IMR-90 (cell line): Measurements from ENCODE around the gene BDH1. TPM values are rescaled to one million over a fixed set of nuclear protein-coding genes. Genes with fewer than 3 reads are reported as not detected.

Experiments
- ATAC-seq: fragments of 200-7000 bp; cut with Tn5 transposase; 2 replicates; pipeline ENCODE4 v1.9.1; 2020; ENCODE audit warnings: low read depth, mild to moderate bottlenecking, moderate library complexity
- BruUV-seq: library from RNA; stranded (reverse); fragments of 400-500 nt; replicated peaks from 2 replicates; lab custom pipeline; 2021; lab: Mats Ljungman, UMichigan
- CTCF ChIA-PET: fragments of 300-600 bp; formaldehyde crosslinking; extraction: SDS; loops from one replicate; lab custom pipeline; 2021; ENCODE audit warnings: antibody characterized with exemption; lab: Yijun Ruan, JAX
- POLR2A ChIA-PET: fragments of 300-600 bp; sonication (Branson Sonifier 250); formaldehyde crosslinking; loops from one replicate; lab custom pipeline; 2022; ENCODE audit warnings: antibody characterized with exemption; ENCODE audit not compliant: unreplicated experiment; lab: Charles Lee
- DNase-seq: peaks from one replicate; pipeline ENCODE4 v3.0.0; 2013
- H2AFZ ChIP-seq: replicated peaks from 2 replicates; pipeline ENCODE3; 2013; ENCODE audit warnings: low read length, mild to moderate bottlenecking; ENCODE audit not compliant: poor library complexity
- H2AK5ac ChIP-seq: 2 replicates; pipeline ENCODE4 v1.6.1; 2013; ENCODE audit warnings: low read depth, low read length, inconsistent platforms
- H2AK9ac ChIP-seq: replicated peaks from 2 replicates; pipeline ENCODE3; 2013; ENCODE audit warnings: mild to moderate bottlenecking, low read depth, low read length, moderate library complexity; ENCODE audit not compliant: poor library complexity
- H2BK120ac ChIP-seq: 2 replicates; pipeline ENCODE4 v1.6.1; 2013; ENCODE audit warnings: low read depth, low read length, inconsistent platforms
- H2BK15ac ChIP-seq: 3 replicates; pipeline ENCODE4 v1.6.1; 2013; ENCODE audit warnings: low read depth, low read length, inconsistent platforms
- H2BK20ac ChIP-seq: 2 replicates; pipeline ENCODE4 v1.6.1; 2013; ENCODE audit warnings: low read depth, mild to moderate bottlenecking, inconsistent platforms, low read length, moderate library complexity
- H2BK5ac ChIP-seq: 2 replicates; pipeline ENCODE4 v1.6.1; 2013; ENCODE audit warnings: mild to moderate bottlenecking, low read depth, low read length, inconsistent platforms; ENCODE audit not compliant: poor library complexity, severe bottlenecking
- H3K14ac ChIP-seq: replicated peaks from 2 replicates; pipeline ENCODE4 v1.6.1; 2013; ENCODE audit warnings: low read depth, low read length, inconsistent platforms
- H3K18ac ChIP-seq: 2 replicates; pipeline ENCODE4 v1.6.1; 2013; ENCODE audit warnings: low read depth, low read length, control low read depth
- H3K23ac ChIP-seq: 2 replicates; pipeline ENCODE4 v1.6.1; 2013; ENCODE audit warnings: low read depth, low read length, inconsistent platforms
- H3K27ac ChIP-seq: 2 replicates; pipeline ENCODE4 v1.5.1; 2013; ENCODE audit warnings: mild to moderate bottlenecking, control low read depth, low read length; ENCODE audit not compliant: insufficient read depth
- H3K27me3 ChIP-seq: 2 replicates; pipeline ENCODE4 v1.6.1; 2013; ENCODE audit warnings: low read length; ENCODE audit not compliant: control insufficient read depth, insufficient read depth
- H3K36me3 ChIP-seq: 2 replicates; pipeline ENCODE4 v1.6.1; 2013; ENCODE audit warnings: low read length, mixed read lengths; ENCODE audit not compliant: control insufficient read depth, insufficient read depth
- H3K4ac ChIP-seq: 2 replicates; pipeline ENCODE4 v1.6.1; 2013; ENCODE audit warnings: low read depth, low read length, inconsistent platforms
- H3K4me1 ChIP-seq: 2 replicates; pipeline ENCODE4 v1.6.1; 2013; ENCODE audit warnings: low read length, mixed read lengths; ENCODE audit not compliant: control insufficient read depth, insufficient read depth
- H3K4me2 ChIP-seq: 2 replicates; pipeline ENCODE4 v1.6.1; 2013; ENCODE audit warnings: low read depth, mild to moderate bottlenecking, control low read depth, low read length, moderate library complexity
- H3K4me3 ChIP-seq: 2 replicates; pipeline ENCODE4 v1.5.1; 2013; ENCODE audit warnings: low read depth, mild to moderate bottlenecking, control low read depth, low read length, moderate library complexity; ENCODE audit not compliant: insufficient read depth
- H3K56ac ChIP-seq: 2 replicates; pipeline ENCODE4 v1.6.1; 2013; ENCODE audit warnings: low read length, inconsistent platforms; ENCODE audit not compliant: insufficient read depth; ENCODE audit errors: extremely low read depth
- H3K79me1 ChIP-seq, 2 experiments: 2 replicates each; pipeline ENCODE4 v1.6.1; 2013; ENCODE audit warnings: low read length in 2 of 2, inconsistent platforms in 1 of 2, low read depth in 1 of 2
- H3K9ac ChIP-seq: 2 replicates; pipeline ENCODE4 v1.6.1; 2013; ENCODE audit warnings: low read depth, low read length, control low read depth
- H3K9me1 ChIP-seq: 2 replicates; pipeline ENCODE4 v1.6.1; 2013; ENCODE audit warnings: low read length, inconsistent platforms; ENCODE audit not compliant: insufficient read depth
- H3K9me3 ChIP-seq: 2 replicates; pipeline ENCODE4 v1.6.1; 2013; ENCODE audit warnings: low read length; ENCODE audit not compliant: control insufficient read depth, insufficient read depth
- H4K20me1 ChIP-seq: 2 replicates; pipeline ENCODE4 v1.6.1; 2013; ENCODE audit warnings: low read length, inconsistent platforms; ENCODE audit not compliant: insufficient read depth
- H4K5ac ChIP-seq: 2 replicates; pipeline ENCODE4 v1.6.1; 2013; ENCODE audit warnings: mild to moderate bottlenecking, low read depth, low read length, control low read depth
- H4K8ac ChIP-seq, 2 experiments: 2 replicates each; pipeline ENCODE4 v1.6.1; 2013; ENCODE audit warnings: low read depth in 2 of 2, low read length in 2 of 2, control low read depth in 1 of 2, inconsistent platforms in 1 of 2
- H4K91ac ChIP-seq: 2 replicates; pipeline ENCODE4 v1.6.1; 2013; ENCODE audit warnings: low read depth, low read length, inconsistent platforms; ENCODE audit not compliant: insufficient read depth
- BHLHE40 ChIP-seq: fragments of 150-350 bp; IDR thresholded peaks from 2 replicates; pipeline ENCODE4 v1.6.1; 2016; ENCODE audit warnings: mild to moderate bottlenecking, low read depth, low read length
- CEBPB ChIP-seq: IDR thresholded peaks from 2 replicates; pipeline ENCODE4 v1.6.1; 2012; ENCODE audit warnings: low read depth, low read length, improper control_type of control experiment
- CHD1 ChIP-seq: IDR thresholded peaks from 2 replicates; pipeline ENCODE4 v1.6.1; 2012; ENCODE audit warnings: low read depth, low read length, improper control_type of control experiment
- FOS ChIP-seq: fragments of 150-350 bp; IDR thresholded peaks from 2 replicates; pipeline ENCODE4 v1.6.1; 2016; ENCODE audit warnings: low read depth, low read length
- MAFK ChIP-seq: IDR thresholded peaks from 2 replicates; pipeline ENCODE4 v1.6.1; 2012; ENCODE audit warnings: low read depth, low read length, improper control_type of control experiment
- MAZ ChIP-seq: IDR thresholded peaks from 2 replicates; pipeline ENCODE4 v1.6.1; 2012; ENCODE audit warnings: low read depth, mild to moderate bottlenecking, low read length, improper control_type of control experiment, moderate library complexity, borderline replicate concordance
- MXI1 ChIP-seq: IDR thresholded peaks from 2 replicates; pipeline ENCODE4 v1.6.1; 2012; ENCODE audit warnings: low read depth, mild to moderate bottlenecking, low read length, moderate library complexity, borderline replicate concordance
- POLR2A ChIP-seq: IDR thresholded peaks from 2 replicates; pipeline ENCODE4 v1.6.1; 2012; ENCODE audit warnings: mild to moderate bottlenecking, low read depth, low read length
- RAD21 ChIP-seq: IDR thresholded peaks from 2 replicates; pipeline ENCODE4 v1.6.1; 2012; ENCODE audit warnings: low read length, improper control_type of control experiment
- RCOR1 ChIP-seq: IDR thresholded peaks from 2 replicates; pipeline ENCODE4 v1.6.1; 2012; ENCODE audit warnings: mild to moderate bottlenecking, low read length, improper control_type of control experiment; ENCODE audit not compliant: insufficient replicate concordance
- RFX5 ChIP-seq: IDR thresholded peaks from 2 replicates; pipeline ENCODE4 v1.8.0; 2012; ENCODE audit warnings: low read depth, mild to moderate bottlenecking, low read length, moderate library complexity
- SMC3 ChIP-seq: fragments of 150-350 bp; IDR thresholded peaks from 2 replicates; pipeline ENCODE4 v1.6.1; 2016; ENCODE audit warnings: low read depth, mild to moderate bottlenecking, antibody characterized with exemption, low read length, moderate library complexity
- WGBS, 2 experiments: methylation state at CpG; one replicate each; pipeline versions ENCODE4 v1.1.5 to v1.1.7; 2013; ENCODE audit warnings: missing lambda C conversion rate in 2 of 2; ENCODE audit not compliant: insufficient read length in 1 of 2; ENCODE audit errors: extremely low coverage in 2 of 2; 5-methylcytosine and 5-hydroxymethylcytosine counted together
- dilution Hi-C: fragments of 300-500 bp; cut with HindIII; formaldehyde crosslinking; loops from one replicate; pipeline ENCODE4 v1.14.3; 2018; ENCODE audit warnings: low sequenced_read_pairs; ENCODE audit not compliant: unreplicated experiment
- in situ Hi-C: fragments of 300-500 bp; cut with MboI; formaldehyde crosslinking; loops from 3 replicates; pipeline ENCODE4 v1.14.3; 2019; ENCODE audit warnings: low sequenced_read_pairs, inconsistent platforms, mixed read lengths
- intact Hi-C: fragments of 100-400 bp; cut with micrococcal nuclease; formaldehyde crosslinking; loops from 2 replicates; pipeline ENCODE4 v1.10.0; 2022
- polyA plus RNA-seq, 3 experiments: library from polyadenylated mRNA; depleted of rRNA; stranded (reverse); fragments of >200 nt; gene quantifications; 2 replicates each; pipeline ENCODE4 v1.2.3, GENCODE V29; 2012; ENCODE audit warnings: low replicate concordance in 1 of 3
- total RNA-seq: library from RNA; depleted of rRNA; stranded (reverse); fragments of >200 nt; gene quantifications from 2 replicates; pipeline ENCODE4 v1.2.3, GENCODE V29; 2012
- TF ChIP-seq, protein P1 (sequence below): fragments of 150-350 bp; IDR thresholded peaks from 2 replicates; pipeline ENCODE4 v1.6.1; 2017; ENCODE audit warnings: mild to moderate bottlenecking, antibody characterized with exemption, low read length, low read depth
- TF ChIP-seq, protein P2 (sequence below): conservative IDR thresholded peaks from 2 replicates; pipeline ENCODE4 v1.5.1; 2012; ENCODE audit warnings: mild to moderate bottlenecking, low read depth, low read length, improper control_type of control experiment
- TF ChIP-seq, protein P3 (sequence below): fragments of 150-350 bp; IDR thresholded peaks from 2 replicates; pipeline ENCODE4 v1.6.1; 2016; ENCODE audit warnings: low read depth, mild to moderate bottlenecking, low read length, moderate library complexity, borderline replicate concordance

BDH1 gene
- total and polyA plus RNA-seq, 2 of the 4 experiments (the other 2 are of a cell fraction) = 2.7 to 4.4 TPM

DNA sequence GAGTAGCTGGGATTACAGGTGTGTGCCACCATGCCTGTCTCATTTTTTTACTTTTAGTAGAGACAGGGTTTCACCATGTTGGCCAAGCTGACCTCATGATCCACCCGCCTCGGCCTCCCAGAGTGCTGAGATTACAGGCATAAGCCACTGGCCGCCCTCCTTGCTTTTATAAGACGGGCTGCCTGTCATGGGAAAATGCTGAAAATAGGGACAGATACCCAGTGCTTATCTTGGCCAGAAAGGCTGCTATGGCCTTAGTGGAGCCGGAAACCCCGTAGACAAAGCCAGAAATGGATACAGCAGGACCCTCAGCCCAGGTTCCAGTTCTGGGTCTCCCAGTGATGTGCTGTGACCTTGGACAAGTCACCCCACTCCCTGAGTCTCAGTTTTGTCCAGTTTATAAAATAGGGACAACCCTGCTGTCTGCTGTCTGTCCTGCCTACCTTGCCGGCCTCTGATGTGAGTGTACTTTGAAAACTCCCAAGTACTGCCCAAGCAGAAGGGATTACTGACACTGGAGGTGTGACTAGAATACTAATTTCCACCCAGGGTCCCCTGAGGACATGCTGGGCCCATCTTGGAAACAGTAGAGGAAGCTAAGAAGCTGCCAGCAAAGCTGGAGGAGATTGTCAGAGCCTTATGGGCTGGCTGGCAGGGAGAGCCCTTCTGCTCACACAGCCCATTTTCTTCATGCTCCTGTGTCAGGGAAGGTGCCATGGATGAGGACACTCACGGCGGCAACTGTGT lies 59.6 kb downstream of the BDH1 start:
- POLR2A ChIA-PET = no interaction called here
- ATAC-seq = no peak
- DNase-seq = no peak
- TF ChIP-seq, protein P1, sequence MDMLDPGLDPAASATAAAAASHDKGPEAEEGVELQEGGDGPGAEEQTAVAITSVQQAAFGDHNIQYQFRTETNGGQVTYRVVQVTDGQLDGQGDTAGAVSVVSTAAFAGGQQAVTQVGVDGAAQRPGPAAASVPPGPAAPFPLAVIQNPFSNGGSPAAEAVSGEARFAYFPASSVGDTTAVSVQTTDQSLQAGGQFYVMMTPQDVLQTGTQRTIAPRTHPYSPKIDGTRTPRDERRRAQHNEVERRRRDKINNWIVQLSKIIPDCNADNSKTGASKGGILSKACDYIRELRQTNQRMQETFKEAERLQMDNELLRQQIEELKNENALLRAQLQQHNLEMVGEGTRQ = no peak
- TF ChIP-seq BHLHE40 (no peak), CEBPB (no peak), RAD21 (no peak), MXI1 (no peak), FOS (no peak), SMC3 (no peak), RCOR1 (no peak), CHD1 (no peak), MAFK (no peak), POLR2A (no peak), RFX5 (no peak), MAZ (no peak)
- TF ChIP-seq, protein P2, sequence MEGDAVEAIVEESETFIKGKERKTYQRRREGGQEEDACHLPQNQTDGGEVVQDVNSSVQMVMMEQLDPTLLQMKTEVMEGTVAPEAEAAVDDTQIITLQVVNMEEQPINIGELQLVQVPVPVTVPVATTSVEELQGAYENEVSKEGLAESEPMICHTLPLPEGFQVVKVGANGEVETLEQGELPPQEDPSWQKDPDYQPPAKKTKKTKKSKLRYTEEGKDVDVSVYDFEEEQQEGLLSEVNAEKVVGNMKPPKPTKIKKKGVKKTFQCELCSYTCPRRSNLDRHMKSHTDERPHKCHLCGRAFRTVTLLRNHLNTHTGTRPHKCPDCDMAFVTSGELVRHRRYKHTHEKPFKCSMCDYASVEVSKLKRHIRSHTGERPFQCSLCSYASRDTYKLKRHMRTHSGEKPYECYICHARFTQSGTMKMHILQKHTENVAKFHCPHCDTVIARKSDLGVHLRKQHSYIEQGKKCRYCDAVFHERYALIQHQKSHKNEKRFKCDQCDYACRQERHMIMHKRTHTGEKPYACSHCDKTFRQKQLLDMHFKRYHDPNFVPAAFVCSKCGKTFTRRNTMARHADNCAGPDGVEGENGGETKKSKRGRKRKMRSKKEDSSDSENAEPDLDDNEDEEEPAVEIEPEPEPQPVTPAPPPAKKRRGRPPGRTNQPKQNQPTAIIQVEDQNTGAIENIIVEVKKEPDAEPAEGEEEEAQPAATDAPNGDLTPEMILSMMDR = no peak
- TF ChIP-seq, protein P3, sequence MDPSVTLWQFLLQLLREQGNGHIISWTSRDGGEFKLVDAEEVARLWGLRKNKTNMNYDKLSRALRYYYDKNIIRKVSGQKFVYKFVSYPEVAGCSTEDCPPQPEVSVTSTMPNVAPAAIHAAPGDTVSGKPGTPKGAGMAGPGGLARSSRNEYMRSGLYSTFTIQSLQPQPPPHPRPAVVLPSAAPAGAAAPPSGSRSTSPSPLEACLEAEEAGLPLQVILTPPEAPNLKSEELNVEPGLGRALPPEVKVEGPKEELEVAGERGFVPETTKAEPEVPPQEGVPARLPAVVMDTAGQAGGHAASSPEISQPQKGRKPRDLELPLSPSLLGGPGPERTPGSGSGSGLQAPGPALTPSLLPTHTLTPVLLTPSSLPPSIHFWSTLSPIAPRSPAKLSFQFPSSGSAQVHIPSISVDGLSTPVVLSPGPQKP = no peak

More for the DNA sequence above, 59.6 kb downstream of the BDH1 start:
- intact Hi-C loops = no loop called here
- Histone ChIP-seq H3K79me1 (no peaks in the 10 kb centered on the region), H3K27me3 (0 out of 2 replicates have a peak, but pooled peaks cover 5% of the 10 kb centered on the region), H2BK15ac (no peak overlapping the region), H3K4me2 (no peak overlapping the region), H4K91ac (no peak overlapping the region), H2AK9ac (no peak overlapping the region), H2BK5ac (no peak overlapping the region), H2BK20ac (no peak overlapping the region), H3K14ac (no peak overlapping the region), H3K4ac (no peak overlapping the region), H3K18ac (no peak overlapping the region), H3K27ac (no peak overlapping the region), H3K4me3 (no peak overlapping the region), H2BK120ac (no peak overlapping the region), H3K9me3 (no peaks in the 10 kb centered on the region), H3K4me1 (peaks cover 3% of the 10 kb centered on the region), H3K9ac (no peak overlapping the region), H2AK5ac (no peak overlapping the region), H4K8ac (no peak overlapping the region), H4K20me1 (no peaks in the 10 kb centered on the region), H2AFZ (no peak overlapping the region), H3K9me1 (no peaks in the 10 kb centered on the region), H3K36me3 (no peaks in the 10 kb centered on the region), H4K5ac (no peak overlapping the region), H3K23ac (no peak overlapping the region), H3K56ac (no peak overlapping the region)
- CTCF ChIA-PET = interaction anchor here (0.6 kb wide), 1 partner anchor 26 kb away, joined by 4 read pairs; no protein-coding TSS in a partner anchor
- BruUV-seq = no TSS peak
- dilution Hi-C loops = no loop called here
- in situ Hi-C loops = no loop called here
- 96% methylated on average over 6 of the region's 9 CpGs; no CpG with 5 or more reads in 1 of the 2 experiments for WGBS, 2 experiments
